ENCODE measurements around the gene SPTBN4. TPM values are rescaled to one million over a fixed set of nuclear protein-coding genes. Genes with fewer than 3 reads are reported as not detected.
"Not testable (repeated sequence)": the region's sequence is repeated elsewhere in the genome, so short reads cannot be mapped to it uniquely, and the experiment has no call there.

The SPTBN4 gene
- total RNA-seq, 1 donor from 2014 or later: 1.2 TPM

DNA sequence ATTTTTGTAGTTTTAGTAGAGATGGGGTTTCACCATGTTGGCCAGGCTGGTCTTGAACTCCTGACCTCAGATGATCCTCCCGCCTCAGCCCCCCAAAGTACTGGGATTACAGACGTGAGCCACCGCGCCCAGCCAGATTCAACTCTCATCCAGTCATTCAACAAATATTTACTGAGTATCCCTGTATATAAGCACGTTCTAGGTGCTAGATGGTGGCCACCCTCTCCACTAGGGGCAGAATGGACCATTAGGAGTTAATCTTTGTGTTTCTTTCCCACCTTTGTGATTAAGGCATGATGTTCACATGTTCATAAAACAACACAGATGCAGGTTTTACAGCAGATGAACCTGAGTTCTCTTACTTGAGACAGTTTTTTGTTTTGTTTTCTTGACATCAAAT is 117.2 kb downstream of the SPTBN4 start:
- ATAC-seq (no peak), DNase-seq (ENCODE audit: low spot score) (no peak)

DNA sequence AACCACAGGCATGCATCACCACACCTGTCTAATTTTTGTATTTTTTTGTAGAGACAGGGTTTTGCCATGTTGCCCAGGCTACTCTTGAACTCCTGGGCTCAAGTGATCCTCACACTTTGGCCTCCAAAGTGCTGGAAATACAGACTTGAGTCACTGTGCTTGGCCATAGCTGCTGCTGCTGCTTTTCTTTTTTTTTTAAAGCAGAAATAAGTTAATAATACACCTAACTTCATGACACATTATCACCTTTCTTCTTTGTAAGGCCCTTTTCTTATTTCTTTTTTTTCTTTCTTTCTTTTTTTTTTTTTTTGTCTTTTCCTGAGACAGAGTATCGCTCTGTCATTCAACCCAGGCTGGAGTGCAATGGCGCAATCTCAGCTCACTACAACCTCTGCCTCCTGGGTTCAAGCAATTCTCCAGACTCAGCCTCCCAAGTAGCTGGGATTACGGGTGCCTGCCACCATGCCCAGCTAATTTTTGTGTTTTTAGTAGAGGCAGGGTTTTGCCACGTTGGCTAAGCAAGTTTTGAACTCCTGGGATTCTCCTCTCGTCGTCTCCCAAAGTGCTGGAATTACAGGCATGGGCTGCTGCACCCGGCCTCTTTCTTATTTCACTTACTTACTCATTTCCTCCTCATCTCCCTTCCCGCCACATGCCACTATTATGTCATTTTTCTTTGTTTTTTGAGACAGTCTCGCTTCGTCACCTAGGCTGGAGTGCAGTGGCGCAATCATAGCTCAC is 118.6 kb downstream of the SPTBN4 start:
- ATAC-seq (no peak), DNase-seq (ENCODE audit: low spot score) (no peak)

DNA sequence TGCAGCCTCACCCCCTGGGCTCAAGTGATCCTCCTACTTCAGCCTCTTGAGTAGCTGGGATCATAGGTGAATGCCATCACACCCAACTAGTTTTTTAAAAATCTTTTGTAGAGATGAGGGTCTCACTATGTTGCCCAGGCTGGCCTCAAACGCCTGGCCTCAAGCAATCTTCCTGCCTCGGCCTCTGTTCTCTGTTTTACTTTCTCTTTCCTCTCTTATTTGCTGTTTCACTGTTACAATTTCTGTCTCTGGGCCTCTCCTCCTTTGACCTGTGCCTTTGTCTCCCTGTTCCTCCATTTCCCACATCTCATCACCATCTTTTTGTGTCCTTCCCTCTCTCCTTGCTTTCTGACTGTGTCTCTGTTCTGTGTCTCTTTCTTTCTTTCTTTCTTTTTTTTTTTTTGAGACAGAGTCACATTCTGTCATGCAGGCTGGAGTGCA is 119.2 kb downstream of the SPTBN4 start:
- ATAC-seq: no peak
- no peak for DNase-seq (ENCODE audit: low spot score)

DNA sequence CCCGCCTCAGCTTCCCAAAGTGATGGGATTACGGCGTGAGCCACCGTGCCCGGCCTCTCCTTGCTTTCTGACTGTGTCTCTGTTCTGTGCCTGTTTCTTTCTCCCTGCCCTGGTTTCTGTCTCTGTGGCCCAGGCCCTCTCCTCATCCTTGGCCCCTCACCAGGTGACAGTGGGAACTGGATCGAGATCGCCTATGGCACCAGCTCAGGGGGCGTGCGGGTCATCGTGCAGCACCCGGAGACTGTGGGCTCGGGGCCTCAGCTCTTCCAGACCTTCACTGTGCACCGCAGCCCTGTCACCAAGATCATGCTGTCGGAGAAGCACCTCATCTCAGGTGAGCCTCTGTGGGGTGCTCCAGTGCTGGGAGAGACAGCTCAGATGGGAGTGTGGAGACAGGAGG is 119.8 kb downstream of the SPTBN4 start:
- no peak for DNase-seq (ENCODE audit: low spot score)
- no peak for ATAC-seq

DNA sequence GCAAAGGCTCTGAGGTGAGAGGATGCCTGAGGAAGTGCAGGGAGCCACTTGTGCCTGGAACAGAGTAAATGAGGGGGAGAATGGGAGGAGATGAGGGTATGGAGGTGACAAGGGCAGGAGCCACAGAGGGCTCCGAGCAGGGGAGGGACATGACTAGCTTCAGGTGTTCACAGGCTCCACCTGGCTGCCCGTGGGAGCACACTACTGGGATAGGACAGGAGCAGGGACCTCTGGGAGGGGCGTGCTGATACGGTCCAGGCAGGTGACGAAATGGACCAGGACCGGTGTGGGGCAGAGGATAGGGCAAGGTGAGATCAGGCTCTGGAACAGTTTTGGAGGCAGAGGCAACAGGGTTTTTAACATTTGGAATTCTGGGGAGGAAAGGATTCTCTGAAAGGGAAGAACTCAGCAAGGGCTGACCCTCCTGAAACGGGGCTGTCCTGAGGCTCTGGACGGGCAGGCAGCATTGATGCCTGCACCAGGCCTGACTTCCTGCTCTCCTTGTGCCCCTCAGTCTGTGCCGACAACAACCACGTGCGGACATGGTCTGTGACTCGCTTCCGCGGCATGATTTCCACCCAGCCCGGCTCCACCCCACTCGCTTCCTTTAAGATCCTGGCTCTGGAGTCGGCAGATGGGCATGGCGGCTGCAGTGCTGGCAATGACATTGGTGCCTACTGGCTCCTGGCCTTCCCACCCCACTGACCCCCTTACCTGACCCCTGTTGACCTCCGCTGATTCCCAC is 121.5 kb downstream of the SPTBN4 start:
- DNase-seq (ENCODE audit: low spot score) (no peak), ATAC-seq (no peak)

DNA sequence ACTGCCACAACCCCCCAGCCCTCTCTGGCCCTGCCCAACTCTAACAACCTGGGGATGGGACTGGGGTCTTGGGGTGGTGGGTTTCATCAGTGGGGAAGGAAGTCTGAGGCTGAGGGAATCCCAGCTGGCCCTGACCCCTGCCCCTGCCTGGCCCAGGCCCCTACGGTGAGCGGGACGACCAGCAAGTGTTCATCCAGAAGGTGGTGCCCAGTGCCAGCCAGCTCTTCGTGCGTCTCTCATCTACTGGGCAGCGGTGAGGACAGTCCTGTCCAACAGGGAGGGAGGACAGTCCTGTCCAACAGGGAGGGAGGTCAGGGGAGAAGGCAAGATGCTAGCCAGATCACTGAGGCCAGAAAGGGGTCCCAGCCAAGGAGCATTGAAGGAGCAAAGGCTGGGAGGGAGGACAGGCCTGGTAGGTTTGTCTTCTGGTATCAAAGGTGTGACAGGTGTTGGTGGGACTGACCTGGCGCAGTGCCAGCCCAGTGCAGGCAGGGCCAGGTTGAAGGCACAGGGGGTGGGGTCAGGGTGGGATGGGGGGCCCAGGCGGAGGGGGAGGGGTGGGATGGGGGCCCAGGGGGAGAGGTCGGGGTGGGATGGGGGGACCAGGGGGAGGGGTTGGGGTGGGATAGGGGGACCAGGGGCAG is 122.2 kb downstream of the SPTBN4 start:
- ATAC-seq (no peak), DNase-seq (ENCODE audit: low spot score) (no peak)

DNA sequence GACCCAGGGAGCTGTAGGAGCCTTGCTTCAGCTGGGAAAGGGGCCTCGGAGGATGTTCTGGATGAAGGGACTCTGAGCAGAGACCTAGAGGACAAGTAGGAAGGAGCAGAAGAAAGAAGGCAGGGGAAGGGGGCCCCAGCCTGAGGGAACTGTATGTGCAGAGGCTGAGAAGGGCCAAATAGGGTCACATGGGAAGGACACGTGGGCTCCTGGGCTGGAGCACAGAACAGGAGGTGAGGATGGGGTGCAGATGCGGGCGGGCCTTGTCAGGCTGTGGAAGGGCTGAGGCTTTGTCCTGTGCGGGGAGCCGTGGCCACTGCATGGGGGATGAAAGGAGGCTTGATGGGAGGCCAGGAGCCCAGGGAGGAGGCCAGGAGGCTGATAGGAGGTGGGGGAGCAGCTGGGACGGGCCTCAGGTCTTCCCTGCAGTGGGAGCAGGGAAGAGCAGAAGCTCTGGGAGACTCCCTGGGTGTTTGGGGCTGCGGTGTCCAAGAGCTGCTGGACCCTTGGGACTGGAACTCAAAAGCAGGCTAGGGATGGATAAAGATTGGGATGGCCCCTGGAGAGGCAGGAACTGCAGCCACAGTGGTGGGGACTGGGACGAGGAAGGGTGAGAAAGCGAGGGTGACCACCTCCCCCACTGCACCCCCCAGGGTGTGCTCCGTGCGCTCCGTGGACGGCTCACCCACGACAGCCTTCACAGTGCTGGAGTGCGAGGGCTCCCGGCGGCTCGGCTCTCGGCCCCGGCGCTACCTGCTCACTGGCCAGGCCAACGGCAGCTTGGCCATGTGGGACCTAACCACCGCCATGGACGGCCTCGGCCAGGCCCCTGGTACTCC is 123.0 kb downstream of the SPTBN4 start:
- DNase-seq (ENCODE audit: low spot score): no peak
- no peak for ATAC-seq

DNA sequence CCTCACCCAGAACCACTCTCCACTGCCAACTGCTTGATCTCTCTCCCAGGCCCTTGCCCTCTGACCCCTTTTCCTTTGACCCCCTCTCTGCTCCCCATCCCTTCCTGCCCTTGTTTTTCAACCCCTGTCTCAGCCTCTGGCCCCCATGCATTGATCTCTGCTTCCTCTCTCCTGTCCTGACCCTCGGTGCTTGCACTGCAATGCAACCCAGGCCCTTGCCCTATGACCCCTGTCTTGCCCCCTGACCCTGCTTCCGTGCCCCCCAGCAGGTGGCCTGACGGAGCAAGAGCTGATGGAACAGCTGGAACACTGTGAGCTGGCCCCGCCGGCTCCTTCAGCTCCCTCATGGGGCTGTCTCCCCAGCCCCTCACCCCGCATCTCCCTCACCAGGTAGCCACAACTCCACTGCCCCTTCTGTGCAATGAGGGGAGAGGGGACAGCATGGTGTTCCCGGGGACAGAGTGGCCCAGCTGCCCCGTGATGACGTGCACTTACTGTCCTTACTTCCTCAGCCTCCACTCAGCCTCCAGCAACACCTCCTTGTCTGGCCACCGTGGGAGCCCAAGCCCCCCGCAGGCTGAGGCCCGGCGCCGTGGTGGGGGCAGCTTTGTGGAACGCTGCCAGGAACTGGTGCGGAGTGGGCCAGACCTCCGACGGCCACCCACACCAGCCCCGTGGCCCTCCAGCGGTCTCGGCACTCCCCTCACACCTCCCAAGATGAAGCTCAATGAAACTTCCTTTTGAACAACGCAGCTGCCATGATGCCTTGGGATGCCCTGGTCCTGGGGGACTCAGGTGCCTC is 123.9 kb downstream of the SPTBN4 start:
- ATAC-seq (no peak), DNase-seq (ENCODE audit: low spot score) (no peak)

DNA sequence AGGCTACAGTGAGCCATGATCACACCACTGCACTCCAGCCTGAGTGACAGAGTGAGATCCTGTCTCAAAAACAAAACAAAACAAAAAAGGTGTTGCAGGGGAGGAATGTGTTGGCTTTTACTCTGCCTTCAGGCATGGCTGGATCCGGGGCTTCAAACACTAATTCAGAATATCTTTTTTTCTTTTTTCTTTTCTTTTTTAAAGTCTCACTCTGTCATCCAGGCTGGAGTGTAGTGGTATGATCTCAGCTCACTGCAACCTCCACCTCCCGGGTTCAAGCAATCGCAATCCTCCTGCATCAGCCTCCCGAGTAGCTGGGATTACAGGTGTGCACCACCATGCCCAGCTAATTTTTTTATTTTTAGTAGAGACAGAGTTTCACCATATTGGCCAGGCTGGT is 124.9 kb downstream of the SPTBN4 start:
- ATAC-seq; DNase-seq (ENCODE audit: low spot score): not testable (repeated sequence)

DNA sequence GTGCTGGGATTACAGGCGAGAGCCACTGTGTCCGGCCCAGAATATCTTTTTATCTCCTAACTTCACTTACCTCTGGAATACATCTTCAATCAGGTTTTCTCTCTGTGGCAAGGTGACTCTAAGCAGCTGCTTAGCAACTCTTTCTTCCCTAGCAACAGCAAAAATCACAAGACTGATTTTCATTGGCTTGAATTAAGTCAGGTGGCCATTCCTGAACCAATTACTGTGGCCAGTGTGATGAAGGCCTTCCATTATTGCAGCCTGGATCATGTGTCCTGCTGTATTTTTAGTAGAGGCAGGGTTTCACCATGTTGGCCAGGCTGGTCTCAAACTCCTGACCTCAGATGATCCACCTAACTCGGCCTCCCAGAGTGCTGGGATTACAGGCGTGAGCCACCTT is 125.4 kb downstream of the SPTBN4 start:
- no peak for ATAC-seq
- no peak for DNase-seq (ENCODE audit: low spot score)

DNA sequence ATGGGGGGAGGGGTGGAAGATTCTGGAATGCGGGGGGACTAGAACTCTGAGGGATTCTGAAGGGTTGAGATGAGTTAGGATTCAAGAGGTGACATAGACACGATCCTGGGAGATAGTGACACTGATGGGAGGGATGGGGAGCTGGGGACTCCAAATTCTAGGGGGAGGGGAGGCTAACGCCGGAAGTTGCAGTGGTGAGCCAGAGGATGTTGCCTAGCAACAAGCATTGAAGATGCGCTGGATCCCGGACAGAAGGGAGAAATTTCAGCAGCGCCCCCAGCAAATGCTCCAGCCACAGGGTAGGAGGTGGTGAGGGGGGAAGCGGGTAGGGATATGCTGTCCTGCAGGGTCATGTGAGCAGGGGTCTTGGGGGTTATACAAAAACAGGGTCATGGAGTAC is 127.5 kb downstream of the SPTBN4 start:
- no peak for DNase-seq (ENCODE audit: low spot score)
- ATAC-seq: no peak

DNA sequence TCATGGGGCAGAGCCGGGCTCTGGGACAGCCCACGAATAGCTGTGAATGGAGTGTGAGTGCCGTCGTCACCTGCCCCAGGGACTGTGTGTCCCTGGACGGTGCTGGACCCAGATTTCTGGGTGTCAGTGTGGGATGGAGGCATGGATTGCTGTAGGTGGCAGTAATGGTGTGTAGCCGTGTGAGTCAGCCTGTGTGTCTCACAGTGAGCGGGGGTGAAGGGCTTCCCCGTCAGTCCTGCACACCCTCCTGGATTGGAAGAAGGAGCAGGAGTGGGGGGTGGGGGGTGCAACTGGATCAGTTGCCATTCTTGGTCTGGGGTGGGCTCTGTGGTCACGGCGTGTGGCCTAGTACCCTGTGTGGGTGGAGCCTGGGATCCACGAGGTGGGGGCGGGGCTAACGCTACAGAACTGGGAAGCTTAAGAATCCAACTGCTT is 127.9 kb downstream of the SPTBN4 start:
- DNase-seq (ENCODE audit: low spot score) (no peak), ATAC-seq (no peak)

DNA sequence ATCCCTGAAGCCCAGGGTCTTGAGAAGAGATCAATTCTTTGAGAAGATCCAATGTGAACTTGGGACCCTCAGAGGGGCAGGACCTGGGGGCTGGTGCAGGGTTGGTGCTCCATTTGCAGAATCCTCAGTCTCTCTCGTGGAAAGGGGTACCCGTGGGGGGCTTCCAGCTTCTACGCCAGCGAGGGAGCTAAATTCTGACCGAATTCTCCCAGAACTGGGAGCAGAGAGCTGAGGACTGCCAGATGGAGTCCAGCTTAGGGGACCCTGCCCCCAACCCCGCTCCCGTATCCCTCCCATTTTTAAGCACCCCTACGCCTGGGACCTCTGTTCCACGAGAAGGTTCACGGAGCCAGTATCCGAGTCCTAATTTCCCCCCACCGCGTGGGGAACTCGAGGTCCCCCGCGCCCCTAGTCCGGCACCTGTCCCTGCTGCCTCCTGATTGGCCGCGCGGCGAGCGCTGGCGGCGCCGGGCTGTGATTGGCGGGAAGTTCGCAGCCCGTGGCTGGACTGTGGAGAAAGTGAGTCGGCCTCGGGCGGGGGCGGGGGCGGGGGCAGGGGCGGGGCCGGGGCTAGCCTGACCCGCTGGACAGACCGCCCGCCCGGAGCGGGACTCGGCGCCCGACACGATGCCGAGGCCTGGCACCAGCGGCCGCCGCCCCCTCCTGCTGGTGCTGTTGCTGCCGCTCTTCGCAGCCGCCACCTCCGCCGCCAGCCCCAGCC is 130.0 kb downstream of the SPTBN4 start:
- peak; percentile 59 for ATAC-seq
- DNase-seq (ENCODE audit: low spot score): no peak

DNA sequence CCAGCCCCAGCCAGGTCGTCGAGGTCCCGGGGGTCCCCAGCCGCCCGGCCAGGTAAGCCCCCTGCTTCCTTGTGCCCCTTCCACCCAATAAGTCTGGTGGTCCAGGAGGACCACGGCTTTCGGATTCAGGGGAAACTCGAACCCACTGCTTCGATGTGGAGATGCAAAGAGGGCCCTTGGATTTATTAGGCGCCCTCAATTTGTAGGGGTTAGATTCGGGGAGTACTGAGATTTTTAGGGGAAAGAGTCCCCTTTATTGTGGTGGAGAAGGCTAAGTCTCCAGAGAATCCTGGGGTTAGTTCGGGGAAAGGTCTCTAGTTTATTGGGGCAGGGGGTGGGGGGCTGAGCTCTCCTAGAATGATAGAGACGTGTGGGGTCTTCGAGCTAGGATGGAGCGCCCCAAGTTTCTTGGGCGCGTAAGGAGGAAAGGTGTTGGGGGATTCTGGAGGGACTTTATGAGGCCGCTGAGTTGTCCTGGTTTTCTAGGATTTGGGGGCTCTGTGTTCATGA is 130.6 kb downstream of the SPTBN4 start:
- no peak for DNase-seq (ENCODE audit: low spot score)
- no peak for ATAC-seq

DNA sequence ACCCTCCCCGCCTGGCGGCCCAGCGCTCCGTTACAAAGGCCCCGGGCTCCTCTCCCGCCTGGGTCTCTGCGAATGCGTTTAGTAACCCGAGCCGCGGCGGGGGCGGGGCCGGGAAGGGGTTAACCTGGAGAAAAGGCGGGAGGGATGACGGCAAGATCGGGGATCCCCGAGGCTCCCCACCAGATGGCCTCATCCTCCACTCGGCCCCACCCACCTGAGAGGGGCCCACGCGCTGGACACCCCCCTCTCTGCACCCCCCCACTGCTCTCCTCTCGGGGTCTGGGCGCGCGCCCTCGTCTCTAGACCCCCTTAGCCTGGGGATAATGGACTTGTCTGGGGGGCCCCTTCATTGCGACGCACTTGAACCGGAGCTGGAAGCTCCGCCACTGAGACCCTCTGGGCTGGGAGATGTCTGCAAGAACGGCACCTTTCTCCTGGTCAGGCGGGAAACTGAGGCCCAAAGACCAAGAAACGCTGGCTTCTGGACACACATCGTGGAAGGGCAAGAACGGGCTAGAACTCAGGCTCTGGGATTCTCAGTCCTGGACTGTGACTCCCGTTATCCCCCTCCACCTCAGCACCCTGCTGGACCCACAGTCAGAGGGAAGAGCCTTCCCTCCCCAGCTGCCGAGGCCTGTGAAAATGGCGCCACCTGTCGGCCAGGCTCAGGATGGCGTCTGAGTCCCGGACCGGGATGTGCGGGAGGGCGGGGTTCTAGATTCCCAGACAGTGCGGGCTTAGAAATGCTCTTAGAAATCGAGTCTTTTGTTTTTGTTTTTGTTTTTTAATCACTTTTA is 131.5 kb downstream of the SPTBN4 start:
- ATAC-seq (peak; percentile 86), DNase-seq (ENCODE audit: low spot score) (peak; percentile 83)

DNA sequence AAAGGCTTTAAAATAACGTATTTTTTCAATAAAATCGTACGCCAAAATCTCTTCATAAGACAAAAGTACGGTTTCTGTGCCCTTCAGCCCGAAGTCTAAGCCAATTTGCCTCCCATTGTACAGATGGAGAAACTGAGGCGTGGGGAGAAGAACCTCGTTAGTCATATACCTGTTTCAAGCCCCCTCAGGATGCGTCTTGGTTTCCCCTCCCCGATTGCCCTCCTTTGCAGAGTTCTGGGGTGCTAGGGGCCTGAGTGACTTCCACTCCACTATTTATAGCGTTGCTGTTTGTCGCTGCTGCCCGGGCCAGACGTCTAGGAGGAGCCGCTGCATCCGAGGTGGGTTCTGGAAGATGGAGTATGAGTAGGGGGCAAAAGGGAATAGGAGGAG is 132.1 kb downstream of the SPTBN4 start:
- DNase-seq (ENCODE audit: low spot score): no peak
- ATAC-seq: no peak

DNA sequence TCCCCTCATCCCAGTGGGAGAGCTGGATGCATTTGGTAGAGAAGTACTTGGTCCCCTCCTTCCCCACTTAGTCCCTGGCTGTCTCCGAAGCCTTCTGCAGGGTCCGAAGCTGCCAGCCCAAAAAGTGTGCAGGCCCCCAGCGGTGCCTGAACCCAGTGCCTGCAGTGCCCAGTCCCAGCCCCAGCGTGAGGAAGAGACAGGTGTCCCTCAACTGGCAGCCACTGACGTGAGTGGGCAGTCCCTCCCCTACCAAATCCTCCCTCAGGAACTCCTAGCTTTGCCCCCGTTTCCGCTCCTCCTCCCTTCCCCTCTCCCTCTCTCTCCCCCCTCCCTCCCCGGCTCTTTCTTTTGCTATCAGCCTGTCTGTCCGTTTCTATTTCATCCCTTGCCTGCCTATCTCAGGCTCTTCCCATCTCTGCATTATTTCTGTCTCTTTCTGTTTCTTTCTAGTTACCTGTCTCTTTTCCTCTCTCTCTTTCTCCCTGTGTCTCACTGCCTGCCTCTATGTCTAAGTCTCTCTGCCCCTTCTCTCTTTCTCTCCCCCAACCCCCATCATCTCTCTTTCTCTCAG is 132.6 kb downstream of the SPTBN4 start:
- DNase-seq (ENCODE audit: low spot score) (no peak), ATAC-seq (no peak)

DNA sequence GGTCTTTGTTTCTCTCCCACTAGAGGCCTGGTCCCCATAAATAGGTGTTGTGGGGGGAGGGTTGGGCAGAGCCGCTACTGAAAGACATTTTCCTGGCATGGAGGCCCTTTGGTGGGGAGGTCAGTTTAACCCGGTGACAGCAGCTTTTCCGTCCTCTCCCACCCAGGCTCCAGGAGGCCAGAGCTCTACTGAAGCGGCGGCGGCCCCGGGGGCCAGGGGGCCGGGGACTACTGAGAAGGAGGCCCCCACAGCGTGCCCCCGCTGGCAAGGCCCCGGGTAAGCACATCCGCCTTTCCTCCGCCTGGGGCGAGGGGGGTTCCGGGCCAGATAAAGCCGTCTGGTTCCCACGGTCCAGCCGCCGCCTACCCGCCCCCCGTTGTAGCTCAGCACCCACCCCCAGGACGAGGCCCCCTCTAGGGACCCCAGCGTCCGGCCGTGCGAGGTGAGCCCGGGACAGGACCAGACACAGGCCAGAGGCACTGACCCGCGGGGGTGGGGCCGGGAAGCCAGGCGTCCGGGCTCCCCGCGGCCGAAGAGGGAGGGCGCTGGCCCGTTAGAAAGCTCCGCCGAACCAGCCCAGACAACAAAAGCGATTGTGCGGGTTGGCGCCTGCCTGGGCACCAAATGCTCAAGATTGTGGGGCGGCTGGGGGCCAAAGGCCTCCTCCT is 133.2 kb downstream of the SPTBN4 start:
- no peak for ATAC-seq
- no peak for DNase-seq (ENCODE audit: low spot score)

Data from left lobe of liver (tissue), 2 donors.